ENCODE measurements around the gene KDR. TPM values are rescaled to one million over a fixed set of nuclear protein-coding genes. Genes with fewer than 3 reads are reported as not detected.

The KDR gene
- total RNA-seq, 6 donors from 2014 or later: 22.0 to 53.1 (median 35.7) TPM

- no peak for ATAC-seq (ENCODE audit: low FRiP score in 2 of 2)
- H3K4me3 ChIP-seq: no peak overlapping the region
- H3K27ac ChIP-seq: no peak overlapping the region
- no peak for TF ChIP-seq EP300 (IDR thresholded peaks at IDR 0.05)
- no peak for TF ChIP-seq CTCF (IDR thresholded peaks at IDR 0.05)
- TF ChIP-seq POLR2AphosphoS5 (IDR thresholded peaks at IDR 0.05): no peak
- no peak for TF ChIP-seq POLR2A (IDR thresholded peaks at IDR 0.05)
- no peak for DNase-seq
- no peaks in the 10 kb centered on the region for H3K4me1 ChIP-seq
- no peaks in the 10 kb centered on the region for H3K9me3 ChIP-seq
- H3K27me3 ChIP-seq: no peaks in the 10 kb centered on the region
- H3K36me3 ChIP-seq: no peaks in the 10 kb centered on the region
- 88 to 89% methylated on average over 2 of the region's 2 CpGs for WGBS, 2 donors
These were observed 11.2 kb upstream of the KDR start for GRCh38 chr4:55136634-55137033.

- no peaks in the 10 kb centered on the region for H3K36me3 ChIP-seq
- no peak for ATAC-seq (ENCODE audit: low FRiP score in 2 of 2)
- TF ChIP-seq POLR2A (IDR thresholded peaks at IDR 0.05) (no peak), EP300 (IDR thresholded peaks at IDR 0.05) (no peak), CTCF (IDR thresholded peaks at IDR 0.05) (no peak), POLR2AphosphoS5 (IDR thresholded peaks at IDR 0.05) (no peak)
- WGBS, 2 donors: 65 to 71% methylated on average over 3 of the region's 3 CpGs
- DNase-seq: no peak
- no peaks in the 10 kb centered on the region for H3K27me3 ChIP-seq
- H3K9me3 ChIP-seq: no peaks in the 10 kb centered on the region
- H3K27ac ChIP-seq: no peak overlapping the region
- H3K4me1 ChIP-seq: no peaks in the 10 kb centered on the region
- no peak overlapping the region for H3K4me3 ChIP-seq
These were observed 8.6 kb upstream of the KDR start for GRCh38 chr4:55133951-55134350.

GRCh38 chr4:55132775-55133174 lies 7.4 kb upstream of the KDR start:
- no peak overlapping the region for H3K4me3 ChIP-seq
- no peak overlapping the region for H3K27ac ChIP-seq
- WGBS, 2 donors: 87 to 88% methylated on average over 1 of the region's 1 CpG
- ATAC-seq (ENCODE audit: low FRiP score in 2 of 2) (no peak), DNase-seq (no peak)
- H3K36me3 ChIP-seq: no peaks in the 10 kb centered on the region
- no peaks in the 10 kb centered on the region for H3K4me1 ChIP-seq
- no peaks in the 10 kb centered on the region for H3K27me3 ChIP-seq
- no peaks in the 10 kb centered on the region for H3K9me3 ChIP-seq
- no peak for TF ChIP-seq POLR2A (IDR thresholded peaks at IDR 0.05)
- no peak for TF ChIP-seq POLR2AphosphoS5 (IDR thresholded peaks at IDR 0.05)
- TF ChIP-seq CTCF (IDR thresholded peaks at IDR 0.05): no peak
- TF ChIP-seq EP300 (IDR thresholded peaks at IDR 0.05): no peak

- DNase-seq: no peak
- Histone ChIP-seq H3K4me1 (peaks cover 0 to 19% (median 8%) of the 10 kb centered on the region in 4 donors), H3K27me3 (peaks cover 0 to 9% (median 2%) of the 10 kb centered on the region in 4 donors), H3K9me3 (no peaks in the 10 kb centered on the region), H3K36me3 (no peaks in the 10 kb centered on the region), H3K4me3 (no peak overlapping the region), H3K27ac (no peak overlapping the region)
- ATAC-seq (ENCODE audit: low FRiP score in 2 of 2): no peak
- 64 to 66% methylated on average over 4 of the region's 4 CpGs for WGBS, 2 donors
- TF ChIP-seq CTCF (IDR thresholded peaks at IDR 0.05): no peak
- no peak for TF ChIP-seq POLR2A (IDR thresholded peaks at IDR 0.05)
- TF ChIP-seq EP300 (IDR thresholded peaks at IDR 0.05): no peak
These were observed 2.1 kb upstream of the KDR start for GRCh38 chr4:55127521-55127920.

GRCh38 chr4:55127053-55127452 lies 1.7 kb upstream of the KDR start:
- Histone ChIP-seq H3K4me1 (peaks cover 0 to 19% (median 8%) of the 10 kb centered on the region in 4 donors), H3K4me3 (no peak overlapping the region), H3K9me3 (no peaks in the 10 kb centered on the region), H3K36me3 (no peaks in the 10 kb centered on the region), H3K27ac (no peak overlapping the region), H3K27me3 (peaks cover 0 to 9% (median 2%) of the 10 kb centered on the region in 4 donors)
- TF ChIP-seq EP300 (IDR thresholded peaks at IDR 0.05) (no peak), POLR2A (IDR thresholded peaks at IDR 0.05) (no peak), POLR2AphosphoS5 (IDR thresholded peaks at IDR 0.05) (no peak), CTCF (IDR thresholded peaks at IDR 0.05) (no peak)
- DNase-seq: no peak
- ATAC-seq (ENCODE audit: low FRiP score in 2 of 2): no peak
- WGBS, 2 donors: 88 to 93% methylated on average over 3 of the region's 3 CpGs
